Cortex of kidney (tissue), 1 donor: Measurements from ENCODE around the gene RELN.

Experiments
- DNase-seq: peaks from one replicate; lab custom pipeline; 2025; lab: John Stamatoyannopoulos, UW

RELN gene

GRCh38 chr7:103686064-103686463, 303.4 kb downstream of the RELN start:
- DNase-seq: no peak

DNA sequence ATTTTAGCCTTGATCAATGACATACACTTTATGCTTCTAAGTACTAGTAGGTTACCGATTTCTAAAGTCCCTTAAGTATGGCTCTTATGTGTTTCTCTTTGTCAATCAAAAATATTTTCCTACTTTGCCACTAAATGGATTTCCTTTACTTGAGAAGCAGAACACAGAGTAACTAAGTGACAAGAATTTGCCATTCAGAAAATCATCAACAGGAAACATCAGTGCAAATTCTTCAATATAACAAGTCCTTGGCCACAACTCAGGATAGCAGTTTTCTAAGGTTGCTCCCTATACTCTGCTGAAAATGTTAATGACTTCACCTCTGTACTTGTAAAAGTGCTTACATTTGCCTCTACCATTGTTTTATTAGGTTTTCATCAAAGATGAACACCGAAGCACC, 303.8 kb downstream of the RELN start:
- DNase-seq: no peak

- DNase-seq: no peak
These were observed 306.1 kb downstream of the RELN start for GRCh38 chr7:103683348-103683747.

DNA sequence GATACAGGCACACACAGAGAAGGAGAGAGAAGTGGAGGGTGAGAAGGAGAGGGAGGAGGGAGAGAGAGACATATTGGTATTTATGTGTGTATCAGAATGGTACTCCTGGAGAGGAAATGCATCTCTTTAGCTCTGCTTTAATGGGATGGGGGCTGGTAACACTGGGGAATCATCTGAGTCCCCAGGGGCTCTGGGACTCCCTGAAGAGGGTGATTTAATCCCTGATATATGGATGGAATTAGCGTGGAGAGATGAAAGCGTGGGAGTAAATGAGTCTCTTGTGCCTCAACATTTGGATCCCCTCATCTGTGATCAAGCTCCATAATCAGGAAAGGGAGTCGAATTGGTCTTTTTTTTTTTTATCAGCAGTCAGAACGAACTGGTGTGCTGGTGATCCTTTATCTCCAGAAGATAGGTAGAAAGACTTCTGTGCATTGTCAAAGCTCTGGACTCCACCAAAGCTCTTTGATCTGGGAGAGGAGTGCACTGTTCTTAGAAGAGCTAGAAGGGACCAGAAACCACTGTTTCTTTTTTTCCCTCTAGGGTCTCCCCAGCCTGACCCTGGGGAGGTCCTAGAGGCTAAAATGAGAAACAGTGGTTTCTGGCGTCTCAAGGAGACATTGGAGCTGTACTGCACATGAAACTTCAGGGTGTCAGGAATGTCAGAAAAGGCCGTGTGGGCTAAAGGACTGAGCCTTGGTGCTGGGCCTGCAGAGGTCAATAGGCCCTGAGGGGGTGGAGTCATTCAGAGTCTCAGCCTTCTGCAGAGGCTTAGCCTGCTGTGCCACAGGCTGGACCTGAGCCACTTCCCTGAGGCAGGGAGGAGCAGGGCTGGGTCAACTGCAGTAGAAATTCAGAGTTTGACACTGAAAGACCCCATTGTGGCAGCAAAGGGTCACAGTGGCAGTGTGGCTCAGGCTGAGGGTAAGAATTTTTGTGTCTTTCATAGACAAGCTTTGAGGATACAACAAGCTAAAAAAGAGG, 309.0 kb downstream of the RELN start:
- no peak for DNase-seq

DNA sequence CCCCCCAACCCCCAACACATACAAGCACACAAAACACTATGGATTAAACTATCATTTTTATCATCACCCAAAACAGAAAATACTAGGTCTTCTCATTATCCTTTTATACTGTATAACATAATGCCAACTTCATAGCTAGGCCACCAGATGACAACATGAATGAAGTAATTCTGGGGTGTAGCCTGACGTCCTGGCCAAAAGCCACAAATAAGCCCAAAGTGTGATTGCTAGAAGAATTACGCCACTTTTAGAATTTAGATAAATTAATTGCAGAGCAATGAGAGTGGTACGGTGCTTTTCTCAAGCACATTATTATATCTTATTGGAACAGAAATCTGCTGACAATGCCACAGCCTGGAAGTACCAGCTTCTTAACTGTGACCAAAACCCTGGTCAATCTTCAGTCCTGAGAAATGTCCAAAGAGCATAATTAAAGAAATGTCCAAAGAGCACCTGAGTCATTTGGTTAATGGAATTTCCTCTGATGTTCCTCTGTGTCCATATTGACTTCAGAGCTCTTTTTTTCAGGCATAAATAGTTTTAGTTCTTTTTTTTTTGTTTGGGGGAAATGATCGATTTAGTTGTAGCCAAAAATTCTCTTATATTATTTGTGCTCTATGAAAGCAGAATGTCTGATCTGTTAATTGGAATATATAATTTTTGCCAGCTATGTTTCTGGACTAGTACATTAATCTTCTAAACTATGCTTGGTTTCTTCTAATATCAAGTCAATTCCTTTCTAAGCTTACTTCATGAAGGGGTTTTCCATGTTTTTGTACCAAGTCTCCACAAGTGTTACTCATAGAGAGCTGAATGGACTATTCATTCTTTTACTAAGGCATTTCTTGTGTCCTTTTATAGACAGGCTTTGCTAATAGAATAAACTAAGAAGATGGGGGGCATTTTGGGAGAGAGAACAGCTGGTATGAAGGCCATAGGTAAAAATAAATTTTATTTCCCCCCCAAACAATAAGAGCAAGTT, 310.0 kb downstream of the RELN start:
- DNase-seq: no peak

- no peak for DNase-seq
These were observed 321.0 kb downstream of the RELN start for GRCh38 chr7:103668279-103668941.

DNA sequence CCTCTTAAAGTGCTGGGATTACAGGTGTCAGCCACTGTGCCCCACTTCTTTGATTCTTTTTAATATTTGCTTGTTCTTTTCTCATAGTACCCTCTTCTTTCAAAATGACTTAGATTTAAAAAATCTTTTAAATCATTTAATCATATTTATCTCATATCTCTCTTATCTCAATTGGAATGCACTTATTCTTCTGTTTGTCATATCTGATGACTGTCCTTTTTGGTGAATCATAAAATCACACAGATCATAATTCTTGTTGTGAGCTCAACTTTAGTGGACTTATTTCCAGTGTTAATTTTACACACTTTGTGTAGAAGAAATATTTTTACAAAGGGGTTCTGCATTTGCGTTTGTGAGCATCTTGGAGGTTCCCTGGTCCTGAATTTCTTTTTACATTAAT, 323.1 kb downstream of the RELN start:
- DNase-seq: no peak

GRCh38 chr7:103664577-103664976, 324.9 kb downstream of the RELN start:
- no peak for DNase-seq

DNA sequence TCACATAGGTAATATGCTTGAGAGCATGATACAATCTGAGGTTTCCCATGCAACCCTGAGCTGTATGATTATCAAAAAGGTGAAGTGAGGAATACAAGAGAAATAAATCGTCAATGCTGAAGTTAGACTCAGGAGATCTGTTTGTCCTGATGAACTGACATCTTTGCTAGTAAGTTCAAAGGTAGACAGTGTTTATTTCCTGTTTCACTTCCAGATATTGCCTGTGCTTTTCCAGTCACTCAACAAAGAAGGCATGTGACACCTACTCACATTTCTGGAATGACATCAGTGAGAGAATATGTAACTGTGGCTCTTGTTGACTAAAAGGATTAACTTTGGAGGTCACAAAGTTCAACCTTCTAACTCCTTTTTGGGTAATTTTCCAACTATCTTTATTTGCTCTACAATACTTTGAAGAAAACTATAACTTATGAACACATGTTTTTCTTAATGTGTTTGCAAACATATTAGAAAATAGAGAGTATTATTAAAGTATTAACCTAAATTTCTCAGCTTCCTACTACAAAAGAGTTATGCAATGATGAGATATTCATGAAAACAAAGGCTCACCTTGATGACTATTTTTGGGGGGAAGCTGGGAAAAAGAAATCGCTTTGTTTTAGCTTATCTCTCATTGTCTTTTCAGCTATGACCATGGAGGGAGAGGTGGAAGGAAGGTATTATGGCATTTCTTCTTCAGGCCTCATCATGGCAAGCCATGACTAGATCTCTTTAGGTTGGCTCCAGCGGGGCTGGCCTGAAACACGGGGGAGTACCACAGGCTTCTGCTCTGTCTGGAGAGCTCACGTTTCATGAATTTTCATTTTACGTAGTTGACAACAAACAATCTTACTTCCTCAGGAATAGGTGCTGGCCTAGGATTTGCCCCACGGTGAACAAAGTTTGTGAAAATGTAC, 328.7 kb downstream of the RELN start:
- no peak for DNase-seq

GRCh38 chr7:103658055-103659005, 331.1 kb downstream of the RELN start:
- no peak for DNase-seq

DNA sequence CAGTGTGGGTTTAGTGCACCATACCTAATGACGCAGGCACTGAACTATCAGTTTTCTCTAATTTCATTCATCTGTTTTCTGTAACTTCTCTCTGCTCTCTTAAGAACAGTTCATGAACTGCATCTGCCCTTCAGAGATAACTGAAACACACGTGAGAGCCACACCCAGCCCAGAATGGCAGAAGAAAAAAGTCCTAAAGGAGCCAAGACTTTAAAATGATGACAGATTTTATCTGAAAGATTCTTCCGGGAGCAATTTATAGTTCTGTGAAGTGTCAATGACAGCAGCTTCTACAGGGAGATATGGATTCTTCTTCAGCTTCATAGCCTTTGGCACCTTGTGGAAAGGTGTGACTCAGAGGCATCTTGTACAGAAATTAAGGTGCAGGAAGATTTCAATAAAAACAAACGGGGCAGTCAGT, 332.0 kb downstream of the RELN start:
- DNase-seq: no peak

GRCh38 chr7:103656221-103656620, 333.2 kb downstream of the RELN start:
- DNase-seq: no peak

- no peak for DNase-seq
These were observed 337.7 kb downstream of the RELN start for GRCh38 chr7:103651593-103652377.

- DNase-seq: no peak
These were observed 340.4 kb downstream of the RELN start for GRCh38 chr7:103649052-103649451.

GRCh38 chr7:103648135-103648534, 341.3 kb downstream of the RELN start:
- no peak for DNase-seq

DNA sequence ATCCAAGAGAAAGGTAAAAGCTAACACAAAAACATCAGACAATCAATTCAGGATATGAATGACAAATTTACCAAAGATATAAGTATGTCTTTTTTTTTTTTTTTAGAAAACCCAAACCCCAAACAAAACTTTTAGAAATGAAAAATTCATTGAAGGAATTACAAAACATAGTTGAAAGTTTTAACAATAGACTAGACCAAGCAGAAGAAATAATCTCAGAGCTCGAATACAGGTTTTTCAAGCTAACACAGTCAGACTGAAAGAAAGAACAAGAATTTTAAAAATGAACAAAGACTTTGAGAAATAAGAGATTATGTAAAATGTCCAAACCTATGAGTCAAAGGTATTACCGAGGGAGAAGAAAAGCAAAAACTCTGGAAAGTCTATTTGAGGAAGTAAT, 345.1 kb downstream of the RELN start:
- DNase-seq: no peak

DNA sequence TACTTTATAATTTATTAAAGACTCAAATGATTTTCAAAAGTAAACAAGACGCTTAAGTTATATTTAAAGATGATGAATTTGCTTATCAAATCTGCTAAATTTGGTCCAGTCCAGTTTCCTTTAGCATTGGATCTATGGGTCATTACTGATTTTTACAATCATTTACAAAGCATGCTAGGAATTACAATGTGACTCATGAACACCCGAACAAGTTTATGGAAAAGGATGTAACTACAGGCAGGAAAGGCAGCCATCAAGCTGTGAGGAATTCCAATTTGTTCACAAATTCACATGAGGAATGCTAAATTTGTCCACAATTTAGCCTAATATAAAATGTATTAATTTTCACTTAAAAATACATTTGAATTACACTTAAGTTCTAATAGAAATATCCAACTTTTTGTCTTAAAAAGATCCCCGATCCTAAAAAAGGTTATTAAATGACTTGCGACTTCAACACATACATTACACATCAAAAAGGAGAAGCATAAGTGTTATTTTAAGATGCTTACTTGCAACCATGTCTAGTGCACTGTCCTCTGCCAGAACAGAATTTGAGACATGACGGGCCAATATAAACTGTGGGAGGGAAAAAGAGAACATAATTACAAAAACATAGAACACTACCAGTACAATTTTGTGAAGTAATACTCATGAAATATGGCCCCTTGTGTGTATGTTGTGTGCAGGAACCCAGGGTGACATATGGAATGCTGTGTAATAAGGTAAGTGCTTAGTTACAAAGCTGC, 349.3 kb downstream of the RELN start:
- no peak for DNase-seq

GRCh38 chr7:103637726-103638125, 351.7 kb downstream of the RELN start:
- DNase-seq: no peak
